GM23338 (cell line): Measurements from ENCODE around the gene GUCD1. TPM values are rescaled to one million over a fixed set of nuclear protein-coding genes. Genes with fewer than 3 reads are reported as not detected.

Experiments
- ATAC-seq: fragments of 200-7000 bp; cut with Tn5 transposase; 3 replicates; pipeline ENCODE4 v1.9.1; 2020
- DNase-seq: peaks from one replicate; pipeline ENCODE4 v3.0.0-alpha.2; 2015; ENCODE audit warnings: low spot score
- H2AFZ ChIP-seq: fragments of 200-600 bp; sonication (generic); 2 replicates; pipeline ENCODE4 v1.8.0; 2016; ENCODE audit warnings: antibody characterized with exemption, mild to moderate bottlenecking, moderate library complexity
- H3F3A ChIP-seq: fragments of 200-600 bp; sonication (generic); replicated peaks from 2 replicates; pipeline ENCODE4 v1.8.0; 2017; ENCODE audit warnings: antibody characterized with exemption, mixed run types, low read depth
- H3K27ac ChIP-seq: fragments of 200-600 bp; sonication (generic); 2 replicates; pipeline ENCODE4 v1.6.1; 2016; ENCODE audit warnings: low read depth
- H3K27me3 ChIP-seq: fragments of 200-600 bp; sonication (generic); 2 replicates; pipeline ENCODE4 v1.8.0; 2016; ENCODE audit warnings: mild to moderate bottlenecking, mixed run types, moderate library complexity; ENCODE audit not compliant: insufficient read depth
- H3K36me3 ChIP-seq: fragments of 200-600 bp; sonication (generic); 2 replicates; pipeline ENCODE4 v1.8.0; 2016; ENCODE audit warnings: mild to moderate bottlenecking; ENCODE audit not compliant: insufficient read depth
- H3K4me1 ChIP-seq: fragments of 200-600 bp; sonication (generic); 2 replicates; pipeline ENCODE4 v1.8.0; 2016; ENCODE audit warnings: mild to moderate bottlenecking, moderate library complexity; ENCODE audit not compliant: insufficient read depth
- H3K4me2 ChIP-seq: fragments of 200-600 bp; sonication (generic); 2 replicates; pipeline ENCODE4 v1.7.1; 2017; ENCODE audit warnings: mixed run types
- H3K4me3 ChIP-seq: fragments of 200-600 bp; sonication (generic); 2 replicates; pipeline ENCODE4 v1.6.1; 2016; ENCODE audit warnings: mixed run types
- H3K79me2 ChIP-seq: fragments of 200-600 bp; sonication (generic); replicated peaks from 2 replicates; pipeline ENCODE4 v1.8.0; 2017; ENCODE audit warnings: mild to moderate bottlenecking; ENCODE audit not compliant: insufficient read depth
- H3K9me2 ChIP-seq: fragments of 200-600 bp; sonication (generic); 2 replicates; pipeline ENCODE4 v1.8.0; 2017; ENCODE audit not compliant: insufficient read depth
- H4K20me1 ChIP-seq: fragments of 200-600 bp; sonication (generic); replicated peaks from 2 replicates; pipeline ENCODE4 v1.8.0; 2017; ENCODE audit warnings: mild to moderate bottlenecking; ENCODE audit not compliant: insufficient read depth
- H3K27ac Mint-ChIP-seq: 2 replicates; pipeline ENCODE4 v1.8.0; 2020; ENCODE audit warnings: inconsistent platforms, mild to moderate bottlenecking, moderate library complexity, mixed read lengths
- H3K27me3 Mint-ChIP-seq: 3 replicates; pipeline ENCODE4 v1.8.0; 2022; ENCODE audit warnings: low read depth, mild to moderate bottlenecking, moderate library complexity, mixed read lengths, inconsistent platforms; ENCODE audit not compliant: insufficient read depth, poor library complexity
- H3K36me3 Mint-ChIP-seq: 3 replicates; pipeline ENCODE4 v1.8.0; 2021; ENCODE audit warnings: low read depth, mild to moderate bottlenecking, inconsistent platforms, moderate library complexity, mixed read lengths
- H3K4me1 Mint-ChIP-seq: 3 replicates; pipeline ENCODE4 v1.8.0; 2020; ENCODE audit warnings: mild to moderate bottlenecking, inconsistent platforms, mixed read lengths
- H3K4me3 Mint-ChIP-seq: 3 replicates; pipeline ENCODE4 v1.8.0; 2021; ENCODE audit warnings: moderate library complexity, mild to moderate bottlenecking, inconsistent platforms, mixed read lengths
- H3K9me3 Mint-ChIP-seq: 3 replicates; pipeline ENCODE4 v1.8.0; 2020; ENCODE audit warnings: moderate library complexity, mild to moderate bottlenecking, inconsistent platforms, mixed read lengths
- CREB1 ChIP-seq: fragments of 250-450 bp; sonication (Bioruptor Pico); IDR thresholded peaks from 2 replicates; pipeline ENCODE4 v1.5.0; 2020; ENCODE audit warnings: low read depth, mild to moderate bottlenecking, moderate library complexity
- CTCF ChIP-seq, 2 experiments: fragments of 200-600 bp in 1 of 2; sonication (generic) in 1 of 2; conservative IDR thresholded peaks; 2 replicates each; pipeline versions ENCODE4 v1.5.1 to v1.6.1; 2016 to 2017; ENCODE audit warnings: antibody characterized with exemption in 2 of 2, low read depth in 2 of 2, mild to moderate bottlenecking in 2 of 2, moderate library complexity in 1 of 2
- ETS1 ChIP-seq: IDR thresholded peaks from 2 replicates; pipeline ENCODE4 v1.6.1; 2016; ENCODE audit warnings: antibody characterized with exemption
- EZH2 ChIP-seq: fragments of 200-600 bp; sonication (generic); IDR thresholded peaks from one replicate; pipeline ENCODE4 v1.8.0; 2017; ENCODE audit warnings: antibody characterized with exemption, mild to moderate bottlenecking, low read depth; ENCODE audit not compliant: unreplicated experiment
- EZH2phosphoT487 ChIP-seq: fragments of 200-600 bp; sonication (generic); IDR thresholded peaks from one replicate; pipeline ENCODE4 v1.8.1; 2018; ENCODE audit warnings: antibody characterized with exemption; ENCODE audit not compliant: unreplicated experiment
- JUNB ChIP-seq: IDR thresholded peaks from one replicate; pipeline ENCODE4 v1.6.1; 2016; ENCODE audit warnings: antibody characterized with exemption; ENCODE audit not compliant: unreplicated experiment
- NANOG ChIP-seq: IDR thresholded peaks from 2 replicates; pipeline ENCODE4 v1.6.1; 2016; ENCODE audit warnings: antibody characterized with exemption, borderline replicate concordance
- POLR2AphosphoS5 ChIP-seq: IDR thresholded peaks from 2 replicates; pipeline ENCODE4 v1.6.1; 2016; ENCODE audit warnings: antibody characterized with exemption, low read depth
- REST ChIP-seq: IDR thresholded peaks from one replicate; pipeline ENCODE4 v1.6.1; 2018; ENCODE audit warnings: antibody characterized with exemption; ENCODE audit not compliant: unreplicated experiment
- STAT1 ChIP-seq: IDR thresholded peaks from one replicate; pipeline ENCODE4 v1.6.1; 2016; ENCODE audit warnings: antibody characterized with exemption; ENCODE audit not compliant: unreplicated experiment
- ZNF114 ChIP-seq: fragments of 250-450 bp; sonication (Bioruptor Pico); IDR thresholded peaks from 2 replicates; pipeline ENCODE4 v1.5.0; 2020; ENCODE audit warnings: mild to moderate bottlenecking, moderate library complexity
- ZNF331 ChIP-seq: fragments of 250-450 bp; sonication (Bioruptor Pico); IDR thresholded peaks from 2 replicates; pipeline ENCODE4 v1.5.0; 2020; ENCODE audit warnings: low read depth, mild to moderate bottlenecking, moderate library complexity
- ZNF462 ChIP-seq: fragments of 250-450 bp; sonication (Bioruptor Pico); IDR thresholded peaks from 2 replicates; pipeline ENCODE4 v1.5.0; 2020; ENCODE audit warnings: mild to moderate bottlenecking, moderate library complexity
- polyA plus RNA-seq: library from polyadenylated mRNA; unstranded; fragments of >200 nt; fragmentation: Nextera tagmentation; extraction: Ambion mirVana; gene quantifications from 2 replicates; pipeline ENCODE4 v1.2.1, GENCODE V29; 2016
- total RNA-seq: library from RNA; depleted of rRNA; stranded (reverse); fragments of >200 nt; shearing (Covaris generic); gene quantifications from 2 replicates; pipeline ENCODE4 v1.2.3, GENCODE V29; 2014

GUCD1 gene
- total and polyA plus RNA-seq, 2 experiments from 2014 or later = 39.0 to 106 TPM

GRCh38 chr22:24580276-24580675, 25.3 kb upstream of the GUCD1 start:
- H3K27me3 ChIP-seq = no peaks in the 10 kb centered on the region
- no peak overlapping the region for H3K4me2 ChIP-seq
- Mint-ChIP-seq H3K36me3 (peaks cover 5% of the 10 kb centered on the region; the same call in 2 of the 3 replicates), H3K9me3 (no peaks in the 10 kb centered on the region), H3K4me3 (no peak overlapping the region), H3K27me3 (peaks cover 2% of the 10 kb centered on the region), H3K4me1 (no peaks in the 10 kb centered on the region; the same call in 2 of the 3 replicates), H3K27ac (no peak overlapping the region)
- TF ChIP-seq EZH2 (no peak), CREB1 (no peak), NANOG (no peak), CTCF (conservative IDR thresholded peaks at IDR 0.05; ENCODE audit: low read depth in 2 of 2) (no peak), ETS1 (no peak), ZNF331 (CRISPR knock-in tag) (no peak), STAT1 (no peak), ZNF114 (CRISPR knock-in tag) (no peak), ZNF462 (CRISPR knock-in tag) (no peak), EZH2phosphoT487 (no peak), REST (no peak), POLR2AphosphoS5 (no peak), JUNB (no peak)
- H3K36me3 ChIP-seq = no peaks in the 10 kb centered on the region
- no peak overlapping the region for H2AFZ ChIP-seq
- no peak for DNase-seq
- ATAC-seq = no peak
- peaks cover 18% of the 10 kb centered on the region; the same call in 1 of the 2 replicates for H3F3A ChIP-seq
- H3K27ac ChIP-seq = no peak overlapping the region
- H4K20me1 ChIP-seq = peaks cover 15% of the 10 kb centered on the region
- no peaks in the 10 kb centered on the region for H3K79me2 ChIP-seq
- no peak overlapping the region for H3K4me3 ChIP-seq
- H3K9me2 ChIP-seq = no peaks in the 10 kb centered on the region
- no peaks in the 10 kb centered on the region for H3K4me1 ChIP-seq
